Left lung (tissue), 10 donors: ENCODE measurements around the gene LHFPL3. TPM values are rescaled to one million over a fixed set of nuclear protein-coding genes. Genes with fewer than 3 reads are reported as not detected.

Experiments used
- ATAC-seq: fragments of 200-7000 bp; cut with Tn5 transposase; one replicate; pipeline ENCODE4 v1.9.1; 2020; ENCODE audit warnings: moderate library complexity
- DNase-seq, 4 donors: peaks; one replicate each; pipeline ENCODE4 v3.0.0-alpha.2; 2013 to 2020
- H3K27ac ChIP-seq, 2 donors: fragments of 200-600 bp; sonication (generic) in 1 of 2; one replicate each; pipeline versions ENCODE4 v1.5.0 to v1.8.0; 2020 to 2021
- H3K27me3 ChIP-seq, 2 donors: fragments of 200-600 bp; sonication (generic) in 1 of 2; one replicate each; pipeline versions ENCODE4 v1.5.0 to v1.8.0; 2020 to 2021
- H3K36me3 ChIP-seq, 2 donors: fragments of 200-600 bp; sonication (generic) in 1 of 2; one replicate each; pipeline versions ENCODE4 v1.5.0 to v1.8.0; 2020 to 2021
- H3K4me1 ChIP-seq, 2 donors: fragments of 200-600 bp; one replicate each; pipeline ENCODE4 v1.8.0; 2021
- H3K4me3 ChIP-seq, 2 donors: fragments of 200-600 bp; sonication (generic) in 1 of 2; one replicate each; pipeline versions ENCODE4 v1.5.0 to v1.8.0; 2020 to 2021; ENCODE audit warnings: mild to moderate bottlenecking in 1 of 2
- H3K9me3 ChIP-seq, 2 donors: fragments of 200-600 bp; sonication (generic) in 1 of 2; one replicate each; pipeline versions ENCODE4 v1.5.0 to v1.8.0; 2020 to 2021
- intact Hi-C, 2 donors: fragments of 100-400 bp; cut with DNase I; formaldehyde crosslinking; loops; one replicate each; pipeline versions ENCODE4 v1.11.2 to v1.14.2; 2022
- polyA plus RNA-seq, 6 donors: library from polyadenylated mRNA; unstranded; fragments of 120-200 nt; gene quantifications; one replicate each; pipeline ENCODE4 v1.2.1, GENCODE V29; 2013; ENCODE audit not compliant: insufficient read length in 6 of 6
- total RNA-seq, 2 donors: library from RNA; stranded (reverse); fragmentation: NEBNext Ultra II Directional; extraction: Animal tissue kit (Norgen Biotek cat#: 25700); gene quantifications; one replicate each; pipeline ENCODE4 v1.2.1, GENCODE V29; 2021
- TF ChIP-seq, protein P1 (sequence below), 2 donors: fragments of 200-600 bp; sonication (generic) in 1 of 2; IDR thresholded peaks; one replicate each; pipeline versions ENCODE4 v1.5.0 to v1.8.0; 2021; ENCODE audit warnings: antibody characterized with exemption in 2 of 2
- donor health status: DM: no; HTN: yes; CAD: no.
- donor health status: DM: no; HTN: no; CAD: no.

LHFPL3 gene
- total and polyA plus RNA-seq, 8 donors, result 1.0 to 3.7 (median 2.5) TPM; not detected in 2

DNA sequence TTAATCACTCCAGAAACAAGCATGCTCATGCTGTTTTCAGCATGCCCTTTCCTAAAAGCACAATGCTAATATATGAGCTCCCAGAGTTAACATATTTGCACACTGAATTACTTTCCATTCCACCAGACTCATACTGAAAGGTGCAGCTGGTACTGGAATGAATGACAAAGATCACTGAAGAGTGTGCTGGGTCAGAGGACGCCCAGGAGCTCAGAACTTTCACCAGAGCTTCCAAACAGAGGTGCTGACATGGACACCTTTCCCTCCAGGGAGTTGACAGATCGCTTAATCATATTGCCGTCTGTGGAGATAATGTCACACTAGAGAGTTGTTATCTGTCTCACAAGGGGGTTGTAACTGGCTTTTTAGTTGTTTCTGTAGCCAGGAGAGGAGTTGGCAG is 292.9 kb downstream of the LHFPL3 start:
- H3K36me3 ChIP-seq, result no peaks in the 10 kb centered on the region
- no peak for ATAC-seq
- intact Hi-C loops, result no loop called here

GRCh38 chr7:104625956-104626355 is 297.6 kb downstream of the LHFPL3 start:
- no peaks in the 10 kb centered on the region for H3K4me1 ChIP-seq
- DNase-seq, result no peak
- ATAC-seq, result no peak
- no peak overlapping the region for H3K4me3 ChIP-seq
- H3K36me3 ChIP-seq, result no peaks in the 10 kb centered on the region
- intact Hi-C loops, result no loop called here
- H3K27me3 ChIP-seq, result no peaks in the 10 kb centered on the region
- H3K9me3 ChIP-seq, result no peaks in the 10 kb centered on the region
- TF ChIP-seq, protein P1, sequence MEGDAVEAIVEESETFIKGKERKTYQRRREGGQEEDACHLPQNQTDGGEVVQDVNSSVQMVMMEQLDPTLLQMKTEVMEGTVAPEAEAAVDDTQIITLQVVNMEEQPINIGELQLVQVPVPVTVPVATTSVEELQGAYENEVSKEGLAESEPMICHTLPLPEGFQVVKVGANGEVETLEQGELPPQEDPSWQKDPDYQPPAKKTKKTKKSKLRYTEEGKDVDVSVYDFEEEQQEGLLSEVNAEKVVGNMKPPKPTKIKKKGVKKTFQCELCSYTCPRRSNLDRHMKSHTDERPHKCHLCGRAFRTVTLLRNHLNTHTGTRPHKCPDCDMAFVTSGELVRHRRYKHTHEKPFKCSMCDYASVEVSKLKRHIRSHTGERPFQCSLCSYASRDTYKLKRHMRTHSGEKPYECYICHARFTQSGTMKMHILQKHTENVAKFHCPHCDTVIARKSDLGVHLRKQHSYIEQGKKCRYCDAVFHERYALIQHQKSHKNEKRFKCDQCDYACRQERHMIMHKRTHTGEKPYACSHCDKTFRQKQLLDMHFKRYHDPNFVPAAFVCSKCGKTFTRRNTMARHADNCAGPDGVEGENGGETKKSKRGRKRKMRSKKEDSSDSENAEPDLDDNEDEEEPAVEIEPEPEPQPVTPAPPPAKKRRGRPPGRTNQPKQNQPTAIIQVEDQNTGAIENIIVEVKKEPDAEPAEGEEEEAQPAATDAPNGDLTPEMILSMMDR (IDR thresholded peaks at IDR 0.05), result no peak
- H3K27ac ChIP-seq, result no peak overlapping the region

More for the DNA sequence above, 292.9 kb downstream of the LHFPL3 start:
- TF ChIP-seq, protein P1 (IDR thresholded peaks at IDR 0.05), result no peak
- DNase-seq, result no peak
- Histone ChIP-seq H3K4me3 (no peak overlapping the region), H3K27me3 (no peaks in the 10 kb centered on the region), H3K27ac (no peak overlapping the region), H3K9me3 (no peaks in the 10 kb centered on the region), H3K4me1 (no peaks in the 10 kb centered on the region)

DNA sequence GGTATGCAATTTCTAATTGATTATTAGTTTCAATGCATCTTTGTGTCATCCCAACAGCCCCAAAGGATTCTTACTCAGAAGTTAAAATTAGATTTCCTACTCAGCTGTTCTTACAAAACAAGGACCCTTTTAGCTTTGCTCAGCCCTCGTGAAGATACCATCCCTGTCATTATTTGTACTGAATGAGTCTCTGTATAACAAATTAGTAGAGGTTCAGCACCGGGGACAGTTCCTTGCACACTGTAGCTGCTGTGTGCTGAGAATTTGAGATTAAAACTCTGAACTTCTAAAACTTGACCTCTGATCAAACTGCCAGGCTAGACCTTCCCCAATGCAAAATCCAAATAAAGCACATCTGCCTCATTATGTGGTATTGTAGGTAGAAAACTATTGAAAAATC is 299.1 kb downstream of the LHFPL3 start:
- Histone ChIP-seq H3K36me3 (no peaks in the 10 kb centered on the region), H3K4me3 (no peak overlapping the region), H3K27ac (no peak overlapping the region), H3K4me1 (no peaks in the 10 kb centered on the region), H3K27me3 (no peaks in the 10 kb centered on the region), H3K9me3 (no peaks in the 10 kb centered on the region)
- intact Hi-C loops, result no loop called here
- no peak for ATAC-seq
- DNase-seq, result peak in 2 of 4 donors; percentile 23
- TF ChIP-seq, protein P1 (IDR thresholded peaks at IDR 0.05), result no peak

- TF ChIP-seq, protein P1 (IDR thresholded peaks at IDR 0.05), result no peak
- H3K36me3 ChIP-seq, result no peaks in the 10 kb centered on the region
- no peaks in the 10 kb centered on the region for H3K27me3 ChIP-seq
- no peak overlapping the region for H3K4me3 ChIP-seq
- H3K27ac ChIP-seq, result no peak overlapping the region
- H3K4me1 ChIP-seq, result no peaks in the 10 kb centered on the region
- intact Hi-C loops, result no loop called here
- ATAC-seq (no peak), DNase-seq (no peak)
- H3K9me3 ChIP-seq, result no peaks in the 10 kb centered on the region
Observed at GRCh38 chr7:104628017-104628416, 299.6 kb downstream of the LHFPL3 start.

GRCh38 chr7:104629408-104629807 is 301.0 kb downstream of the LHFPL3 start:
- Histone ChIP-seq H3K36me3 (no peaks in the 10 kb centered on the region), H3K9me3 (no peaks in the 10 kb centered on the region), H3K4me3 (no peak overlapping the region), H3K27me3 (no peaks in the 10 kb centered on the region), H3K27ac (no peak overlapping the region), H3K4me1 (no peaks in the 10 kb centered on the region)
- intact Hi-C loops, result no loop called here
- TF ChIP-seq, protein P1 (IDR thresholded peaks at IDR 0.05), result no peak
- DNase-seq (no peak), ATAC-seq (no peak)
